Endothelial cell of umbilical vein (primary cell): ENCODE data around the gene AMER2. TPM values are rescaled to one million over a fixed set of nuclear protein-coding genes. Genes with fewer than 3 reads are reported as not detected.

Source experiments
- BruUV-seq: library from RNA; stranded (reverse); fragments of 400-500 nt; replicated peaks from 2 replicates; lab custom pipeline; 2021; lab: Mats Ljungman, UMichigan
- CTCF ChIA-PET: fragments of 300-600, 350-600 bp; sonication (Branson Sonifier 250); formaldehyde crosslinking; loops from one replicate; lab custom pipeline; 2021; ENCODE audit warnings: antibody characterized with exemption, inconsistent platforms; lab: Charles Lee
- POLR2A ChIA-PET: fragments of 300-600, 350-600 bp; sonication (Branson Sonifier 250); formaldehyde crosslinking; loops from one replicate; lab custom pipeline; 2021; ENCODE audit warnings: antibody characterized with exemption, inconsistent platforms; lab: Charles Lee
- DNase-seq: peaks from one replicate; pipeline ENCODE4 v3.0.0-alpha.2; 2011; ENCODE audit warnings: low read depth, low spot score
- FAIRE-seq: peaks from 2 replicates; lab custom pipeline; 2011; peaks lifted over from hg19 to GRCh38; lab: Jason Lieb, UNC
- H2AFZ ChIP-seq: 2 replicates; pipeline ENCODE4 v1.6.0; 2012; ENCODE audit warnings: low read depth, low read length, control low read depth, inconsistent platforms
- H3K27ac ChIP-seq: 2 replicates; pipeline ENCODE4 v1.5.1; 2011; ENCODE audit warnings: low read depth, mild to moderate bottlenecking, control low read depth, low read length, moderate library complexity; ENCODE audit not compliant: insufficient read depth
- H3K27me3 ChIP-seq, 2 experiments: 2 replicates each; pipeline versions ENCODE4 v1.6.0 to v1.6.1; 2011; ENCODE audit warnings: low read length in 2 of 2, mixed read lengths in 1 of 2; ENCODE audit not compliant: control insufficient read depth in 2 of 2, insufficient read depth in 2 of 2
- H3K36me3 ChIP-seq, 2 experiments: 2 replicates in 1 of 2; 3 replicates in 1 of 2; pipeline ENCODE4 v1.5.1; 2011; ENCODE audit warnings: low read length in 2 of 2, mild to moderate bottlenecking in 1 of 2, moderate library complexity in 1 of 2; ENCODE audit not compliant: control insufficient read depth in 2 of 2, insufficient read depth in 2 of 2; ENCODE audit errors: extremely low read depth in 1 of 2
- H3K4me1 ChIP-seq: 3 replicates; pipeline ENCODE4 v1.5.1; 2011; ENCODE audit warnings: mild to moderate bottlenecking, low read length; ENCODE audit not compliant: control insufficient read depth, insufficient read depth; ENCODE audit errors: extremely low read depth
- H3K4me2 ChIP-seq: 2 replicates; pipeline ENCODE4 v1.6.1; 2011; ENCODE audit warnings: low read length, control low read depth, mixed read lengths; ENCODE audit not compliant: insufficient read depth
- H3K4me3 ChIP-seq, 3 experiments: fragments of 200-600 bp in 1 of 3; sonication (generic), shearing (Covaris generic) in 1 of 3; replicated peaks in 1 of 3; 2 replicates each; pipeline ENCODE4 v1.5.1; 2011 to 2016; ENCODE audit warnings: control low read depth in 3 of 3, low read length in 3 of 3, mild to moderate bottlenecking in 2 of 3, inconsistent platforms in 1 of 3, low read depth in 1 of 3, moderate library complexity in 1 of 3; ENCODE audit not compliant: insufficient read depth in 1 of 3
- H3K79me2 ChIP-seq: 2 replicates; pipeline ENCODE4 v1.6.0; 2012; ENCODE audit warnings: low read length, inconsistent platforms; ENCODE audit not compliant: control insufficient read depth, insufficient read depth
- H3K9ac ChIP-seq: replicated peaks from 2 replicates; pipeline ENCODE3; 2011; ENCODE audit warnings: low read length, control low read depth; ENCODE audit not compliant: insufficient read depth; ENCODE audit errors: extremely low read depth
- H3K9me1 ChIP-seq: replicated peaks from 3 replicates; pipeline ENCODE4 v1.6.0; 2011; ENCODE audit warnings: mild to moderate bottlenecking, low read length; ENCODE audit not compliant: control insufficient read depth, insufficient read depth; ENCODE audit errors: extremely low read depth
- H3K9me3 ChIP-seq: replicated peaks from 2 replicates; pipeline ENCODE4 v1.5.1; 2012; ENCODE audit warnings: low read length, inconsistent platforms; ENCODE audit not compliant: control insufficient read depth, insufficient read depth
- H4K20me1 ChIP-seq: replicated peaks from 2 replicates; pipeline ENCODE3; 2011; ENCODE audit warnings: mild to moderate bottlenecking, low read length; ENCODE audit not compliant: control insufficient read depth, insufficient read depth; ENCODE audit errors: extremely low read depth
- FOS ChIP-seq: IDR thresholded peaks from 2 replicates; pipeline ENCODE4 v1.6.1; 2011; ENCODE audit warnings: mild to moderate bottlenecking, low read length, moderate library complexity, borderline replicate concordance; ENCODE audit not compliant: insufficient read depth
- GATA2 ChIP-seq: IDR thresholded peaks from 2 replicates; pipeline ENCODE4 v1.7.0; 2011; ENCODE audit warnings: low read depth, mild to moderate bottlenecking, moderate library complexity, mixed read lengths, low read length; ENCODE audit not compliant: insufficient read length, insufficient read depth
- MYC ChIP-seq: IDR thresholded peaks from one replicate; pipeline ENCODE4 v1.6.1; 2011; ENCODE audit warnings: mild to moderate bottlenecking, low read depth, low read length
- POLR2A ChIP-seq: IDR thresholded peaks from 2 replicates; pipeline ENCODE4 v1.6.1; 2012; ENCODE audit warnings: low read depth, mild to moderate bottlenecking, control low read depth, low read length
- dilution Hi-C: fragments of 300-500 bp; cut with MboI; formaldehyde crosslinking; loops from one replicate; pipeline ENCODE4 v1.15.0; 2019; ENCODE audit warnings: low sequenced_read_pairs; ENCODE audit not compliant: extremely low pct_ligation_motif_present
- intact Hi-C: fragments of 100-400 bp; cut with micrococcal nuclease; formaldehyde crosslinking; loops from one replicate; pipeline ENCODE4 v1.10.0; 2022
- polyA plus RNA-seq, 4 experiments: library from polyadenylated mRNA; depleted of rRNA in 3 of 4; stranded (reverse) in 3 of 4; unstranded in 1 of 4; fragments of >200 nt; gene quantifications; 2 replicates each; pipeline versions ENCODE4 v1.2.1 to v1.2.3, GENCODE V29; 2011 to 2012; ENCODE audit warnings: missing spikeins in 1 of 4
- total RNA-seq: library from RNA; stranded (reverse); gene quantifications from 2 replicates; pipeline ENCODE4 v1.2.3, GENCODE V29; 2021
- TF ChIP-seq, protein P1 (sequence below): IDR thresholded peaks from 2 replicates; pipeline ENCODE4 v1.6.1; 2011; ENCODE audit not compliant: insufficient read depth, insufficient read length
- TF ChIP-seq, protein P2 (sequence below), 2 donors: IDR thresholded peaks; 1 replicate in 1 of 2; 2 replicates in 1 of 2; pipeline ENCODE4 v1.5.1; 2011; ENCODE audit warnings: low read length in 2 of 2, mild to moderate bottlenecking in 2 of 2, moderate library complexity in 2 of 2, control low read depth in 1 of 2, inconsistent platforms in 1 of 2, low read depth in 1 of 2; ENCODE audit not compliant: insufficient read depth in 1 of 2; ENCODE audit errors: extremely low read depth in 1 of 2

Gene AMER2
- total and polyA plus RNA-seq, 2 donors (not counting 3 experiments of a cell fraction or from before 2014, with no cell fraction given), result not detected

DNA sequence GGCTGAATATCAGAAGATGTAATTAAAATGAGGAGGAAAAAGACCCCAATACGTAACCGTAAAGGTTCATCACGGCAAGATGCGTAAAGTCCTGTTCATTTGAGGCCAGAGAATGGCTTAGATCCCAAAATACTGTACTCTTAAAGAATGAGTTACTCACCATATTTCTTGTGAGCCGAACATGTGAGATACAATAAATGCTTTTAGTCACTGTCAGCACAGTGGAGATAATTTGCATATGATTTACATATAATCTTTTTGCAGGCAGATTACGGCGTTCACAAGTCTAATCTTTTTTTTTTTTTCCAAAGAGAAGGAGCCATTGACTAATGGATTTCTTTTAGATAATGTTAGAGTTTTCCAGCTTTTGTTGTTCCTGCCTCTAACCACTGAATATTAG lies 28.4 kb downstream of the AMER2 start:
- POLR2A ChIA-PET, result no interaction called here
- DNase-seq (no peak), FAIRE-seq (no peak)
- no peak overlapping the region for H3K27ac ChIP-seq
- no peak overlapping the region for H3K4me2 ChIP-seq
- no peaks in the 10 kb centered on the region for H3K79me2 ChIP-seq
- intact Hi-C loops, result no loop called here
- BruUV-seq, result no TSS peak
- H3K4me3 ChIP-seq, result no peak overlapping the region
- H3K9me3 ChIP-seq, result no peaks in the 10 kb centered on the region
- dilution Hi-C loops, result no loop called here
- H3K27me3 ChIP-seq, result no peaks in the 10 kb centered on the region
- H3K36me3 ChIP-seq, result no peaks in the 10 kb centered on the region
- no peaks in the 10 kb centered on the region for H3K4me1 ChIP-seq
- H2AFZ ChIP-seq, result no peak overlapping the region
- no peaks in the 10 kb centered on the region for H3K9me1 ChIP-seq
- H4K20me1 ChIP-seq, result no peaks in the 10 kb centered on the region
- no peak for TF ChIP-seq POLR2A
- TF ChIP-seq GATA2, result no peak
- H3K9ac ChIP-seq, result no peak overlapping the region
- CTCF ChIA-PET, result interaction anchor here (1.3 kb wide), 1 partner anchor 29 kb away, joined by 4 read pairs; no protein-coding TSS in a partner anchor

GRCh38 chr13:25141042-25141441 lies 31.0 kb downstream of the AMER2 start:
- CTCF ChIA-PET, result no interaction called here
- DNase-seq (no peak), FAIRE-seq (no peak)
- H3K9me3 ChIP-seq, result no peaks in the 10 kb centered on the region
- dilution Hi-C loops (no loop called here), intact Hi-C loops (no loop called here)
- POLR2A ChIA-PET, result no interaction called here
- no peak for TF ChIP-seq POLR2A
- TF ChIP-seq, protein P1, sequence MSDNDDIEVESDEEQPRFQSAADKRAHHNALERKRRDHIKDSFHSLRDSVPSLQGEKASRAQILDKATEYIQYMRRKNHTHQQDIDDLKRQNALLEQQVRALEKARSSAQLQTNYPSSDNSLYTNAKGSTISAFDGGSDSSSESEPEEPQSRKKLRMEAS, result no peak
- TF ChIP-seq, protein P2, sequence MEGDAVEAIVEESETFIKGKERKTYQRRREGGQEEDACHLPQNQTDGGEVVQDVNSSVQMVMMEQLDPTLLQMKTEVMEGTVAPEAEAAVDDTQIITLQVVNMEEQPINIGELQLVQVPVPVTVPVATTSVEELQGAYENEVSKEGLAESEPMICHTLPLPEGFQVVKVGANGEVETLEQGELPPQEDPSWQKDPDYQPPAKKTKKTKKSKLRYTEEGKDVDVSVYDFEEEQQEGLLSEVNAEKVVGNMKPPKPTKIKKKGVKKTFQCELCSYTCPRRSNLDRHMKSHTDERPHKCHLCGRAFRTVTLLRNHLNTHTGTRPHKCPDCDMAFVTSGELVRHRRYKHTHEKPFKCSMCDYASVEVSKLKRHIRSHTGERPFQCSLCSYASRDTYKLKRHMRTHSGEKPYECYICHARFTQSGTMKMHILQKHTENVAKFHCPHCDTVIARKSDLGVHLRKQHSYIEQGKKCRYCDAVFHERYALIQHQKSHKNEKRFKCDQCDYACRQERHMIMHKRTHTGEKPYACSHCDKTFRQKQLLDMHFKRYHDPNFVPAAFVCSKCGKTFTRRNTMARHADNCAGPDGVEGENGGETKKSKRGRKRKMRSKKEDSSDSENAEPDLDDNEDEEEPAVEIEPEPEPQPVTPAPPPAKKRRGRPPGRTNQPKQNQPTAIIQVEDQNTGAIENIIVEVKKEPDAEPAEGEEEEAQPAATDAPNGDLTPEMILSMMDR (IDR thresholded peaks at IDR 0.05; ENCODE audit: extremely low read depth in 1 of 2, insufficient read depth in 1 of 2, low read depth in 1 of 2, low read length in 2 of 2), result no peak
- TF ChIP-seq MYC, result no peak
- TF ChIP-seq FOS, result no peak
- H3K79me2 ChIP-seq, result no peaks in the 10 kb centered on the region
- no peak overlapping the region for H3K4me3 ChIP-seq
- no peak overlapping the region for H2AFZ ChIP-seq
- H3K27me3 ChIP-seq, result peaks cover 10 to 13% of the 10 kb centered on the region in 2 experiments
- H3K36me3 ChIP-seq, result no peaks in the 10 kb centered on the region
- H3K4me2 ChIP-seq, result no peak overlapping the region
- no peaks in the 10 kb centered on the region for H3K9me1 ChIP-seq
- no peaks in the 10 kb centered on the region for H4K20me1 ChIP-seq
- BruUV-seq, result no TSS peak
- H3K27ac ChIP-seq, result no peak overlapping the region
- H3K9ac ChIP-seq, result no peak overlapping the region
- no peaks in the 10 kb centered on the region for H3K4me1 ChIP-seq
